ENCODE data around the gene KCTD16. TPM values are rescaled to one million over a fixed set of nuclear protein-coding genes. Genes with fewer than 3 reads are reported as not detected.

Gene KCTD16
- total and polyA plus RNA-seq, 4 donors = 5.1 to 30.8 (median 7.3) TPM

- 84% methylated on average over 3 of the region's 4 CpGs for WGBS (ENCODE audit: insufficient coverage)
- H3K27ac ChIP-seq (ENCODE audit: low read depth, low read length) = no peak overlapping the region
- DNase-seq (ENCODE audit: low read depth in 4 of 6, low spot score in 6 of 6) = peak in 1 of 6 donors; percentile 85
- H3K36me3 ChIP-seq (ENCODE audit: control insufficient read depth, insufficient read depth, low read length) = no peaks in the 10 kb centered on the region
- H3K27me3 ChIP-seq (ENCODE audit: control insufficient read depth, insufficient read depth, low read length) = no peaks in the 10 kb centered on the region
- H3K9me3 ChIP-seq (ENCODE audit: control insufficient read depth, insufficient read depth, low read length) = no peaks in the 10 kb centered on the region
- no peaks in the 10 kb centered on the region for H3K4me1 ChIP-seq (ENCODE audit: control insufficient read depth, insufficient read depth, low read length)
- H3K4me3 ChIP-seq (ENCODE audit: low read depth, low read length) = no peak overlapping the region
These were observed 223.2 kb downstream of the KCTD16 start for GRCh38 chr5:144393641-144394435.

DNA sequence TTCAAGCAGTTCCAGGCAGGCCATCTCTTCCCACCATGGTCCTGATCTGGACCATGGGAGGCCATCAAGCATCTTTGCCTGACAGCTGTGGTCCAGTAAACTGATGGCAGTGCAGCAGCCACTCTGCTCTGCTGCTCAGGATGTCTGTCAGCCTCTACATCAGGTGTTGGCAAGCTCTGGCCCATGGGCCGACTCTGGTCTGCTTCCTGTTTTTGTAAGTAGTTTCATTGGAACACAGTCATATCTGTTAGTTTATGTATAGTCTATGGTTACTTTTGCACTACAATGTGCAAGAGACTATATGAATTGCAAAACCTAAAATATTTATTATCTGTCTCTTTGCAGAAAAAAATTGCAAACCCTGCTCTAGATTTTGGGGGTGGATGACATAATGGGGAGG, 225.0 kb downstream of the KCTD16 start:
- no peak overlapping the region for H3K4me3 ChIP-seq (ENCODE audit: low read depth, low read length)
- no peak for DNase-seq (ENCODE audit: low read depth in 4 of 6, low spot score in 6 of 6)
- WGBS (ENCODE audit: insufficient coverage) = no CpG with 5 or more reads among the region's 1 CpG
- no peaks in the 10 kb centered on the region for H3K9me3 ChIP-seq (ENCODE audit: control insufficient read depth, insufficient read depth, low read length)
- no peaks in the 10 kb centered on the region for H3K36me3 ChIP-seq (ENCODE audit: control insufficient read depth, insufficient read depth, low read length)
- H3K27me3 ChIP-seq (ENCODE audit: control insufficient read depth, insufficient read depth, low read length) = no peaks in the 10 kb centered on the region
- H3K27ac ChIP-seq (ENCODE audit: low read depth, low read length) = no peak overlapping the region
- H3K4me1 ChIP-seq (ENCODE audit: control insufficient read depth, insufficient read depth, low read length) = no peaks in the 10 kb centered on the region

- no peaks in the 10 kb centered on the region for H3K27me3 ChIP-seq (ENCODE audit: control insufficient read depth, insufficient read depth, low read length)
- no peak overlapping the region for H3K27ac ChIP-seq (ENCODE audit: low read depth, low read length)
- H3K36me3 ChIP-seq (ENCODE audit: control insufficient read depth, insufficient read depth, low read length) = no peaks in the 10 kb centered on the region
- no peak for DNase-seq (ENCODE audit: low read depth in 4 of 6, low spot score in 6 of 6)
- H3K4me3 ChIP-seq (ENCODE audit: low read depth, low read length) = no peak overlapping the region
- H3K4me1 ChIP-seq (ENCODE audit: control insufficient read depth, insufficient read depth, low read length) = no peaks in the 10 kb centered on the region
- H3K9me3 ChIP-seq (ENCODE audit: control insufficient read depth, insufficient read depth, low read length) = no peaks in the 10 kb centered on the region
- WGBS (ENCODE audit: insufficient coverage) = 90% methylated on average over 1 of the region's 2 CpGs
These were observed 232.4 kb downstream of the KCTD16 start for GRCh38 chr5:144403058-144403457.

DNA sequence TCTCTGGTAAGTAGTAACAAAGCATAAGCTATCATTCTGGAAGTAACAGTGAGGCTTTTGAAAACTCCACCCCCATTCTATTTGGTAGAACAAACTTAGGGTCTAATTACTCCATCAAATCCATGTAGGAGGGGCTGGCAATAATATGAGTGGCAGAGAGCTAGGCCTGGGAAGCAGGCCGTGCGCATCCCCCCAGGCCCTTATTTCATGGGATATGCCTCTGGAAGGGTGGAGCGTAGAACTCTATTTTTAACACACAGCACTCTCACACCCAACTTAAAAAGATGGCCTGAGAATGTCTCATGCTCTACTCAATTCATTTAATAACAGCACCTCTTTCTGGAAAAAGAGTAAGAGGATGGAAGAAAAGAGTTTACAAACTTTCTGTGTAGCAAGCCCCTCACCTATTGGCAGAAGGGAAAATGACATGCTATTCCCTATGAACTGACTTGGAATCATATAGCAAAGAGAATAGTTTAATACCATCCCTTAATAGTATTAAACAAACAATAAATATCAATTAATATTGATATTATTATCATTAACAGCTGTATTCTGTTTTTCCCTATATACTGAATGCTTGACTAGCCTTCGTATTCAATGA, 233.2 kb downstream of the KCTD16 start:
- Histone ChIP-seq H3K27ac (ENCODE audit: low read depth, low read length) (no peak overlapping the region), H3K4me1 (ENCODE audit: control insufficient read depth, insufficient read depth, low read length) (no peaks in the 10 kb centered on the region), H3K36me3 (ENCODE audit: control insufficient read depth, insufficient read depth, low read length) (no peaks in the 10 kb centered on the region), H3K4me3 (ENCODE audit: low read depth, low read length) (no peak overlapping the region), H3K9me3 (ENCODE audit: control insufficient read depth, insufficient read depth, low read length) (no peaks in the 10 kb centered on the region), H3K27me3 (ENCODE audit: control insufficient read depth, insufficient read depth, low read length) (no peaks in the 10 kb centered on the region)
- DNase-seq (ENCODE audit: low read depth in 4 of 6, low spot score in 6 of 6) = no peak
- WGBS (ENCODE audit: insufficient coverage) = no CpG with 5 or more reads among the region's 4 CpGs

DNA sequence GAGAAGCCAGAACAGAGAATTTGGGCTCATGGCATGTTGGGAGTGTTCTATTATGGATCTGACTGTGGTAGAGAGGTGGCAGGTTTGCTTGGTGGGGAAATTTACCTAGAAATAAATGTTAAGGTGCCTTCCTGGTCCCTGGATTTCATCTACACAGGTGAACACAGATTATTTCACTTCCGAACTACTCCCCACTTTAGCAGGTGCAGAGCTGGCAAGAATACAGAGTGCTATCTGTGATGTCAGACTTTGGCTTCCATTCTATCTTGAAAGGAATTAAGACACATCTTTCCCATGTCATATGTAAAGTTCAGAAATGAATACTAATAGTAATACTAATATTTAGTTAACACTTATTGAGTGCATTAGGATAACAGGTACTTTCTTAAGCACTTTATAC, 234.0 kb downstream of the KCTD16 start:
- Histone ChIP-seq H3K27ac (ENCODE audit: low read depth, low read length) (no peak overlapping the region), H3K9me3 (ENCODE audit: control insufficient read depth, insufficient read depth, low read length) (no peaks in the 10 kb centered on the region), H3K4me1 (ENCODE audit: control insufficient read depth, insufficient read depth, low read length) (no peaks in the 10 kb centered on the region), H3K4me3 (ENCODE audit: low read depth, low read length) (no peak overlapping the region), H3K27me3 (ENCODE audit: control insufficient read depth, insufficient read depth, low read length) (no peaks in the 10 kb centered on the region), H3K36me3 (ENCODE audit: control insufficient read depth, insufficient read depth, low read length) (no peaks in the 10 kb centered on the region)
- no CpG with 5 or more reads among the region's 1 CpG for WGBS (ENCODE audit: insufficient coverage)
- no peak for DNase-seq (ENCODE audit: low read depth in 4 of 6, low spot score in 6 of 6)

GRCh38 chr5:144405991-144406390, 235.3 kb downstream of the KCTD16 start:
- WGBS (ENCODE audit: insufficient coverage) = 15% methylated on average over 2 of the region's 3 CpGs
- H3K27ac ChIP-seq (ENCODE audit: low read depth, low read length) = peak overlapping the region; percentile 25
- peak in 2 of 6 donors; percentile 34 to 51 for DNase-seq (ENCODE audit: low read depth in 4 of 6, low spot score in 6 of 6)

GRCh38 chr5:144406442-144406841, 235.8 kb downstream of the KCTD16 start:
- H3K36me3 ChIP-seq (ENCODE audit: control insufficient read depth, insufficient read depth, low read length) = no peaks in the 10 kb centered on the region
- no peaks in the 10 kb centered on the region for H3K4me1 ChIP-seq (ENCODE audit: control insufficient read depth, insufficient read depth, low read length)
- no peaks in the 10 kb centered on the region for H3K27me3 ChIP-seq (ENCODE audit: control insufficient read depth, insufficient read depth, low read length)
- no peak overlapping the region for H3K27ac ChIP-seq (ENCODE audit: low read depth, low read length)
- no peak overlapping the region for H3K4me3 ChIP-seq (ENCODE audit: low read depth, low read length)
- no peaks in the 10 kb centered on the region for H3K9me3 ChIP-seq (ENCODE audit: control insufficient read depth, insufficient read depth, low read length)
- peak in 1 of 6 donors; percentile 28 for DNase-seq (ENCODE audit: low read depth in 4 of 6, low spot score in 6 of 6)
- WGBS (ENCODE audit: insufficient coverage) = 78% methylated on average over 4 of the region's 7 CpGs

More at GRCh38 chr5:144405991-144406390, 235.3 kb downstream of the KCTD16 start:
- no peaks in the 10 kb centered on the region for H3K36me3 ChIP-seq (ENCODE audit: control insufficient read depth, insufficient read depth, low read length)
- H3K9me3 ChIP-seq (ENCODE audit: control insufficient read depth, insufficient read depth, low read length) = no peaks in the 10 kb centered on the region
- no peaks in the 10 kb centered on the region for H3K27me3 ChIP-seq (ENCODE audit: control insufficient read depth, insufficient read depth, low read length)
- no peak overlapping the region for H3K4me3 ChIP-seq (ENCODE audit: low read depth, low read length)
- no peaks in the 10 kb centered on the region for H3K4me1 ChIP-seq (ENCODE audit: control insufficient read depth, insufficient read depth, low read length)

DNA sequence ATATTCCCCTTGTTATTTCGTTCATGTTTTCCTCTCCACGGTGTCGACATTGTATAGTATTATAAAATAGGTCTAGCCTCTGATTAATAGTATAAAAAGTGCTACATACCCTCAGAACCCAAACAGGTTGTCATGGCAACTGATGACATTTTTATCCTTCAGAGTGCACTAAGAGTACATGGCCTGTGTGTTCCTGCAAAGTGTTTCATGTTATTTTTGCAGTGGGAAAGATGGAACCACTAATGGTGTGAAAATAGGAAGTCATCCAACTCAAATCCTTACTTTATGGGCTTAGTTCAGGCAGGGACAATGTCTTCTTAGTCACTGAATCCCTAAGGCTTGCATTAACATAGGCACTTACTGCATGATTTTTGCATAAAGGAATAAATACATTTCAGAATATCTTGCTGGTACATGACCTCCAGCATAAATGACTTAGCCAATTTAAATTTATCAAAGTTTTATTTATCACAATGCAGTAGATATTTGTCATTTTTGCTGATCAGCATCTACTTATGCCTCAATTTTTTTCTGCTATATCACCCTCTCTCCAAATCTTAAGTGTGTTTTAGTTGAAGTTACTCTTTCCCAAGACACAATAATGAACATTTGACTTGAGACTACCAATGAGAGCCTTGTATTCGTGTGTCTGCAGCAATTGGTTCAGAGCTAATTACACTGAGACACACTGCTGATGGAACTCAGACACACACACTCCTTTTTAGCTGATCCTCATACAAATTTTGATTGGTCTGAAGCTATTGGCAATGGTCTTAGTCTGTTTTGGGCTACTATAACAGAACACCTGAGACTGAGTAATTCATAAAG, 243.7 kb downstream of the KCTD16 start:
- no CpG with 5 or more reads among the region's 4 CpGs for WGBS (ENCODE audit: insufficient coverage)
- Histone ChIP-seq H3K4me1 (ENCODE audit: control insufficient read depth, insufficient read depth, low read length) (no peaks in the 10 kb centered on the region), H3K27ac (ENCODE audit: low read depth, low read length) (no peak overlapping the region), H3K4me3 (ENCODE audit: low read depth, low read length) (no peak overlapping the region), H3K9me3 (ENCODE audit: control insufficient read depth, insufficient read depth, low read length) (no peaks in the 10 kb centered on the region), H3K36me3 (ENCODE audit: control insufficient read depth, insufficient read depth, low read length) (no peaks in the 10 kb centered on the region), H3K27me3 (ENCODE audit: control insufficient read depth, insufficient read depth, low read length) (no peaks in the 10 kb centered on the region)
- peak in 1 of 6 donors; percentile 74 for DNase-seq (ENCODE audit: low read depth in 4 of 6, low spot score in 6 of 6)

DNA sequence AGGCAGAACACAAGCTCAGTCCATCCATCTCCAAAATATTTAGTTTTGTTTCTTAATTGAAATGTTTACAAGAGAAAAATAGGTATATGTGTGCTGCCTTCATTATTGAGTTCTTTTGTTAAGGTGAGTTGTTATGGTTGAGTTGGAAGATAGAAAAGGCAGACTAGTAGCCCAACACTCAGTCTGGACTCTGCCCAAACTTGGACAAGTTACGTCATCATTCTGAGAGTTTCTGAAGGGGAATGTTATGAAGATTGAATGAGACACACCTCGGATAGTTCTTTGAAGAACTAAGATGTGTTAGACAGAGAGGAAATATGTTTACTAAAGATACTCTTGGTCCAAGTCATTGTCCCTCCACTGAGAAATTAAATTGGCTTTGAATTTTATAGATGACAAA, 245.5 kb downstream of the KCTD16 start:
- no peaks in the 10 kb centered on the region for H3K9me3 ChIP-seq (ENCODE audit: control insufficient read depth, insufficient read depth, low read length)
- DNase-seq (ENCODE audit: low read depth in 4 of 6, low spot score in 6 of 6) = no peak
- H3K36me3 ChIP-seq (ENCODE audit: control insufficient read depth, insufficient read depth, low read length) = no peaks in the 10 kb centered on the region
- H3K4me1 ChIP-seq (ENCODE audit: control insufficient read depth, insufficient read depth, low read length) = no peaks in the 10 kb centered on the region
- H3K27me3 ChIP-seq (ENCODE audit: control insufficient read depth, insufficient read depth, low read length) = no peaks in the 10 kb centered on the region
- no peak overlapping the region for H3K27ac ChIP-seq (ENCODE audit: low read depth, low read length)
- WGBS (ENCODE audit: insufficient coverage) = 84% methylated on average over 2 of the region's 2 CpGs
- H3K4me3 ChIP-seq (ENCODE audit: low read depth, low read length) = no peak overlapping the region

All from spinal cord (tissue), 10 donors.